Mesenteric fat pad (tissue), 1 donor: ENCODE data around the gene NPIPA3. TPM values are rescaled to one million over a fixed set of nuclear protein-coding genes. Genes with fewer than 3 reads are reported as not detected.
"Not testable (repeated sequence)": the region's sequence is repeated elsewhere in the genome, so short reads cannot be mapped to it uniquely, and the experiment has no call there.

Experiments
- DNase-seq: peaks from one replicate; pipeline ENCODE4 v3.0.0-alpha.2; 2020; ENCODE audit warnings: low spot score
- long read RNA-seq: library from polyadenylated mRNA; unstranded; transcript quantifications from one replicate; pipeline ENCODE4 v2.0.0, GENCODE V29; 2020
- total RNA-seq: library from RNA; stranded (reverse); fragmentation: NEBNext Ultra II Directional; extraction: Animal tissue kit (Norgen Biotek cat#: 25700); gene quantifications from one replicate; pipeline ENCODE4 v1.2.1, GENCODE V29; 2021
- donor health status: DM: yes; HTN: yes; CAD: no.

NPIPA3 gene
- 4.1 TPM for total RNA-seq
- long read RNA-seq = 0 reads

- not testable (repeated sequence) for DNase-seq
Observed at GRCh38 chr16:14703156-14704011, at the start of gene NPIPA3. Gene NPIPA3 (plus strand): TSS chr16:14703411. CDS start chr16:14708944, 5,533 bp downstream.

GRCh38 chr16:14658063-14658462, 45.1 kb upstream of the NPIPA3 start:
- no peak for DNase-seq

GRCh38 chr16:14667347-14668266, 35.6 kb upstream of the NPIPA3 start:
- DNase-seq = no peak

GRCh38 chr16:14668556-14669223, 34.5 kb upstream of the NPIPA3 start:
- no peak for DNase-seq

GRCh38 chr16:14669776-14670175, 33.4 kb upstream of the NPIPA3 start:
- DNase-seq = peak; percentile 89

- no peak for DNase-seq
Observed at GRCh38 chr16:14672403-14672971, 30.7 kb upstream of the NPIPA3 start.

GRCh38 chr16:14676633-14677032, 26.6 kb upstream of the NPIPA3 start:
- DNase-seq = no peak

GRCh38 chr16:14677627-14678026, 25.6 kb upstream of the NPIPA3 start:
- no peak for DNase-seq

GRCh38 chr16:14678748-14679497, 24.3 kb upstream of the NPIPA3 start:
- no peak for DNase-seq

- not testable (repeated sequence) for DNase-seq
Observed at GRCh38 chr16:14680396-14680795, 22.8 kb upstream of the NPIPA3 start.

- DNase-seq = no peak
Observed at GRCh38 chr16:14681115-14681514, 22.1 kb upstream of the NPIPA3 start.

GRCh38 chr16:14682121-14682520, 21.1 kb upstream of the NPIPA3 start:
- DNase-seq = no peak

- DNase-seq = peak; percentile 18
Observed at GRCh38 chr16:14685870-14686793, 17.1 kb upstream of the NPIPA3 start.

GRCh38 chr16:14694129-14694528, 9.1 kb upstream of the NPIPA3 start, which contains the start of gene PLA2G10:
Gene PLA2G10 (minus strand): TSS chr16:14694308. CDS start chr16:14694229, 79 bp downstream.
- DNase-seq = not testable (repeated sequence)

- not testable (repeated sequence) for DNase-seq
Observed at GRCh38 chr16:14701859-14702258, 1.4 kb upstream of the NPIPA3 start.

GRCh38 chr16:14702672-14703071, 539 bp upstream of the NPIPA3 start:
- DNase-seq = not testable (repeated sequence)

- not testable (repeated sequence) for DNase-seq
Observed at GRCh38 chr16:14733233-14733632, 30.0 kb downstream of the NPIPA3 start.

- DNase-seq = not testable (repeated sequence)
Observed at GRCh38 chr16:14740832-14741385, 37.7 kb downstream of the NPIPA3 start.

GRCh38 chr16:14741794-14742193, 38.6 kb downstream of the NPIPA3 start:
- DNase-seq = not testable (repeated sequence)
